Uterus (tissue), 2 donors: ENCODE data around the gene NUDT7.

Experiments used
- CTCF ChIP-seq, 4 experiments: fragments of 200-600 bp in 2 of 4; fragments of 450-650 bp in 2 of 4; sonication (generic) in 2 of 4; IDR thresholded peaks; one replicate each; pipeline ENCODE4 v1.5.1; 2016 to 2019; ENCODE audit warnings: antibody characterized with exemption in 4 of 4, mild to moderate bottlenecking in 2 of 4, moderate library complexity in 1 of 4
- POLR2A ChIP-seq, 2 donors: fragments of 450-650 bp; IDR thresholded peaks; one replicate each; pipeline ENCODE4 v1.6.1; 2016; ENCODE audit warnings: antibody characterized with exemption in 2 of 2, mild to moderate bottlenecking in 1 of 2, moderate library complexity in 1 of 2

GRCh38 chr16:77749415-77749814, 27.1 kb downstream of the NUDT7 start:
- TF ChIP-seq CTCF (IDR thresholded peaks at IDR 0.05) (no peak), POLR2A (IDR thresholded peaks at IDR 0.05) (no peak)
